ENCODE measurements around the gene MSRB1. TPM values are rescaled to one million over a fixed set of nuclear protein-coding genes. Genes with fewer than 3 reads are reported as not detected.

The MSRB1 gene
- total and polyA plus RNA-seq, 2 of the 13 experiments (the other 11 are each of a cell fraction or from before 2014, with no cell fraction given), result 32.1 to 75.4 TPM

DNA sequence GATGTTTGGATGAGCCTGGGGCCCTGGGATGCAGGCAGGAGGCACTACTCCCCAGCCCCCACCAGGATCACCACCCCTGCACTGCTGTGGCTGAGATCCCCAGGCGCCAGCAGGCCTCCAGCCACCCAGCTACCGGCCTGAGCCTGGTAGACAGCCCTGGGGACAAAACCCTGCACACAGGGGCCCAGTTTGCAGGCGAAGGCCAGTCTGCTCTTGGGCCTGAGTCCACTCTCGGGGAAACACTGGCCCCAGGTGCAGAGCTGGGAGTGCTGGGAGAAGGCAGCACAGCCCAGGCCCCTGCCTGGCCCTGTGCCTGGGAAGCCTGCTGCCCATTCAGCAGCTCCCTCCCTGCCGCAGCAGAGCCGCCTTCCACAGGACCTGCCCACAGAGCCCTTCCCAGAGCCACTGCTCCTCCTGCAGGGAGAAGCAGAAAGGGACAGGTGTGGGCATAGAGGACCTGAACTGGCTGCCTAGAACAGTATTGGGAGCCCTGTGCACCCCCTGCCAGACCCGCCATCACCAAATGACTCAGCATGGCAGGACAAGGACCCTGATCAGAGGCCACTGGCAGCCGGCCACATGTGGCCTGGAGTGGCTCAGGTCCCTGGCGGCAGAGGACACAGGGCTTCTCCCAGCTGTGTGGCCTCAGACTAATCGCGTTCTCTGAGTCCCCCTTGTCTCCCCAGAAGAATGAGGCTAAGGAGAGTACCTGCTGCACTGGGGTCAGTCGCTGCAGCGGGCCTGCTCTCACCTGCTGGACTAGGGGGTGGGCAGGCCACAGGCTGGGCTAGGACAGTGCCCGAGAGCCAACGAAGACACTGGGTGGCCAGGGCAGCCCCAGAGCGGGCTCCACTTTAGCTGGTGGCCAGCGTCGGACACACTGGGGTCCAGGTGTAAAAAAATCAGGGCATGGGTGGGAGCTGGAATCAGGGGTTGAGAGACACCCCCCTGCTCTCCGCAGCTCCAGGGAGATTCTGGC, 10.7 kb downstream of the MSRB1 start (continued):
- no peak for TF ChIP-seq EHMT2 (IDR thresholded peaks at IDR 0.05; ENCODE audit: borderline replicate concordance, low read depth, low read length)
- TF ChIP-seq, protein P1, sequence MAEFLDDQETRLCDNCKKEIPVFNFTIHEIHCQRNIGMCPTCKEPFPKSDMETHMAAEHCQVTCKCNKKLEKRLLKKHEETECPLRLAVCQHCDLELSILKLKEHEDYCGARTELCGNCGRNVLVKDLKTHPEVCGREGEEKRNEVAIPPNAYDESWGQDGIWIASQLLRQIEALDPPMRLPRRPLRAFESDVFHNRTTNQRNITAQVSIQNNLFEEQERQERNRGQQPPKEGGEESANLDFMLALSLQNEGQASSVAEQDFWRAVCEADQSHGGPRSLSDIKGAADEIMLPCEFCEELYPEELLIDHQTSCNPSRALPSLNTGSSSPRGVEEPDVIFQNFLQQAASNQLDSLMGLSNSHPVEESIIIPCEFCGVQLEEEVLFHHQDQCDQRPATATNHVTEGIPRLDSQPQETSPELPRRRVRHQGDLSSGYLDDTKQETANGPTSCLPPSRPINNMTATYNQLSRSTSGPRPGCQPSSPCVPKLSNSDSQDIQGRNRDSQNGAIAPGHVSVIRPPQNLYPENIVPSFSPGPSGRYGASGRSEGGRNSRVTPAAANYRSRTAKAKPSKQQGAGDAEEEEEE (CRISPR knock-in tag; IDR thresholded peaks at IDR 0.05; ENCODE audit: borderline replicate concordance), result no peak
- TF ChIP-seq SPEN (CRISPR knock-in tag; IDR thresholded peaks at IDR 0.05; ENCODE audit: low read depth), result no peak
- no peak for TF ChIP-seq NR2F2 (IDR thresholded peaks at IDR 0.05; ENCODE audit: borderline replicate concordance, low read depth)
- no peak for TF ChIP-seq KDM5B (CRISPR knock-in tag; IDR thresholded peaks at IDR 0.05; ENCODE audit: borderline replicate concordance)
- TF ChIP-seq, protein P2, sequence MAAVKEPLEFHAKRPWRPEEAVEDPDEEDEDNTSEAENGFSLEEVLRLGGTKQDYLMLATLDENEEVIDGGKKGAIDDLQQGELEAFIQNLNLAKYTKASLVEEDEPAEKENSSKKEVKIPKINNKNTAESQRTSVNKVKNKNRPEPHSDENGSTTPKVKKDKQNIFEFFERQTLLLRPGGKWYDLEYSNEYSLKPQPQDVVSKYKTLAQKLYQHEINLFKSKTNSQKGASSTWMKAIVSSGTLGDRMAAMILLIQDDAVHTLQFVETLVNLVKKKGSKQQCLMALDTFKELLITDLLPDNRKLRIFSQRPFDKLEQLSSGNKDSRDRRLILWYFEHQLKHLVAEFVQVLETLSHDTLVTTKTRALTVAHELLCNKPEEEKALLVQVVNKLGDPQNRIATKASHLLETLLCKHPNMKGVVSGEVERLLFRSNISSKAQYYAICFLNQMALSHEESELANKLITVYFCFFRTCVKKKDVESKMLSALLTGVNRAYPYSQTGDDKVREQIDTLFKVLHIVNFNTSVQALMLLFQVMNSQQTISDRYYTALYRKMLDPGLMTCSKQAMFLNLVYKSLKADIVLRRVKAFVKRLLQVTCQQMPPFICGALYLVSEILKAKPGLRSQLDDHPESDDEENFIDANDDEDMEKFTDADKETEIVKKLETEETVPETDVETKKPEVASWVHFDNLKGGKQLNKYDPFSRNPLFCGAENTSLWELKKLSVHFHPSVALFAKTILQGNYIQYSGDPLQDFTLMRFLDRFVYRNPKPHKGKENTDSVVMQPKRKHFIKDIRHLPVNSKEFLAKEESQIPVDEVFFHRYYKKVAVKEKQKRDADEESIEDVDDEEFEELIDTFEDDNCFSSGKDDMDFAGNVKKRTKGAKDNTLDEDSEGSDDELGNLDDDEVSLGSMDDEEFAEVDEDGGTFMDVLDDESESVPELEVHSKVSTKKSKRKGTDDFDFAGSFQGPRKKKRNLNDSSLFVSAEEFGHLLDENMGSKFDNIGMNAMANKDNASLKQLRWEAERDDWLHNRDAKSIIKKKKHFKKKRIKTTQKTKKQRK (IDR thresholded peaks at IDR 0.05; ENCODE audit: low read length), result no peak
- TF ChIP-seq, protein P3, sequence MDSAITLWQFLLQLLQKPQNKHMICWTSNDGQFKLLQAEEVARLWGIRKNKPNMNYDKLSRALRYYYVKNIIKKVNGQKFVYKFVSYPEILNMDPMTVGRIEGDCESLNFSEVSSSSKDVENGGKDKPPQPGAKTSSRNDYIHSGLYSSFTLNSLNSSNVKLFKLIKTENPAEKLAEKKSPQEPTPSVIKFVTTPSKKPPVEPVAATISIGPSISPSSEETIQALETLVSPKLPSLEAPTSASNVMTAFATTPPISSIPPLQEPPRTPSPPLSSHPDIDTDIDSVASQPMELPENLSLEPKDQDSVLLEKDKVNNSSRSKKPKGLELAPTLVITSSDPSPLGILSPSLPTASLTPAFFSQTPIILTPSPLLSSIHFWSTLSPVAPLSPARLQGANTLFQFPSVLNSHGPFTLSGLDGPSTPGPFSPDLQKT (CRISPR knock-in tag; IDR thresholded peaks at IDR 0.05; ENCODE audit: borderline replicate concordance), result no peak
- TF ChIP-seq BCL6 (CRISPR knock-in tag; IDR thresholded peaks at IDR 0.05), result no peak
- TF ChIP-seq, protein P4, sequence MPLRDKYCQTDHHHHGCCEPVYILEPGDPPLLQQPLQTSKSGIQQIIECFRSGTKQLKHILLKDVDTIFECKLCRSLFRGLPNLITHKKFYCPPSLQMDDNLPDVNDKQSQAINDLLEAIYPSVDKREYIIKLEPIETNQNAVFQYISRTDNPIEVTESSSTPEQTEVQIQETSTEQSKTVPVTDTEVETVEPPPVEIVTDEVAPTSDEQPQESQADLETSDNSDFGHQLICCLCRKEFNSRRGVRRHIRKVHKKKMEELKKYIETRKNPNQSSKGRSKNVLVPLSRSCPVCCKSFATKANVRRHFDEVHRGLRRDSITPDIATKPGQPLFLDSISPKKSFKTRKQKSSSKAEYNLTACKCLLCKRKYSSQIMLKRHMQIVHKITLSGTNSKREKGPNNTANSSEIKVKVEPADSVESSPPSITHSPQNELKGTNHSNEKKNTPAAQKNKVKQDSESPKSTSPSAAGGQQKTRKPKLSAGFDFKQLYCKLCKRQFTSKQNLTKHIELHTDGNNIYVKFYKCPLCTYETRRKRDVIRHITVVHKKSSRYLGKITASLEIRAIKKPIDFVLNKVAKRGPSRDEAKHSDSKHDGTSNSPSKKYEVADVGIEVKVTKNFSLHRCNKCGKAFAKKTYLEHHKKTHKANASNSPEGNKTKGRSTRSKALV (CRISPR knock-in tag; IDR thresholded peaks at IDR 0.05), result no peak
- no peak for TF ChIP-seq ZKSCAN5 (CRISPR knock-in tag; IDR thresholded peaks at IDR 0.05)
- no peak for TF ChIP-seq NR2C2 (CRISPR knock-in tag; IDR thresholded peaks at IDR 0.05; ENCODE audit: borderline replicate concordance)
- no peak for TF ChIP-seq REL (CRISPR knock-in tag; conservative IDR thresholded peaks at IDR 0.05)
- TF ChIP-seq ZNF761 (CRISPR knock-in tag; conservative IDR thresholded peaks at IDR 0.05), result 0 out of 2 replicates have a peak, but pooled peaks have one; percentile 55

Measured in HepG2 (cell line).